CD8-positive, alpha-beta memory T cell (primary cell): ENCODE results near the gene EML6. TPM values are rescaled to one million over a fixed set of nuclear protein-coding genes. Genes with fewer than 3 reads are reported as not detected.

Experiments
- CTCF ChIA-PET: fragments of 350-600 bp; sonication (Branson Sonifier 250); formaldehyde crosslinking; loops from one replicate; lab custom pipeline; 2021; ENCODE audit warnings: antibody characterized with exemption; lab: Charles Lee
- POLR2A ChIA-PET: fragments of 350-600 bp; sonication (Branson Sonifier 250); formaldehyde crosslinking; loops from one replicate; lab custom pipeline; 2021; ENCODE audit warnings: antibody characterized with exemption; lab: Charles Lee
- DNase-seq, 5 donors: peaks; one replicate each; pipeline versions ENCODE4 v3.0.0 to v3.0.0-alpha.2; 2020 to 2022; ENCODE audit warnings: mixed read lengths in 1 of 5
- H3K27ac ChIP-seq: one replicate; pipeline ENCODE4 v1.7.0; 2013; ENCODE audit warnings: low read depth, mild to moderate bottlenecking, low read length, moderate library complexity
- H3K27me3 ChIP-seq: 2 replicates; pipeline ENCODE4 v1.7.0; 2013; ENCODE audit warnings: low read length, mild to moderate bottlenecking; ENCODE audit not compliant: insufficient read depth, poor library complexity, severe bottlenecking
- H3K36me3 ChIP-seq: 2 replicates; pipeline ENCODE4 v1.7.0; 2013; ENCODE audit warnings: mild to moderate bottlenecking, low read length, moderate library complexity; ENCODE audit not compliant: insufficient read depth
- H3K4me1 ChIP-seq: 2 replicates; pipeline ENCODE4 v1.7.0; 2013; ENCODE audit warnings: mild to moderate bottlenecking, low read length, moderate library complexity; ENCODE audit not compliant: insufficient read depth
- H3K4me3 ChIP-seq: 2 replicates; pipeline ENCODE4 v1.7.0; 2013; ENCODE audit warnings: mild to moderate bottlenecking, low read length
- H3K9me3 ChIP-seq: 2 replicates; pipeline ENCODE4 v1.7.0; 2013; ENCODE audit warnings: mild to moderate bottlenecking, low read length
- H3K27ac Mint-ChIP-seq, 8 donors: one replicate each; pipeline ENCODE4 v1.8.0; 2020 to 2021; ENCODE audit warnings: mixed read lengths in 8 of 8, mild to moderate bottlenecking in 6 of 8, inconsistent platforms in 3 of 8, moderate library complexity in 3 of 8
- H3K27me3 Mint-ChIP-seq, 2 donors: one replicate each; pipeline ENCODE4 v1.8.0; 2020 to 2021; ENCODE audit warnings: mixed read lengths in 2 of 2, mild to moderate bottlenecking in 1 of 2, moderate library complexity in 1 of 2
- H3K36me3 Mint-ChIP-seq, 3 donors: one replicate each; pipeline ENCODE4 v1.8.0; 2020 to 2021; ENCODE audit warnings: mixed read lengths in 3 of 3, inconsistent platforms in 1 of 3, mild to moderate bottlenecking in 1 of 3
- H3K4me1 Mint-ChIP-seq, 3 donors: one replicate each; pipeline ENCODE4 v1.8.0; 2020 to 2021; ENCODE audit warnings: mixed read lengths in 3 of 3, inconsistent platforms in 1 of 3, mild to moderate bottlenecking in 1 of 3
- H3K4me3 Mint-ChIP-seq, 7 donors: one replicate each; pipeline ENCODE4 v1.8.0; 2020 to 2021; ENCODE audit warnings: mixed read lengths in 7 of 7, mild to moderate bottlenecking in 6 of 7, moderate library complexity in 4 of 7, inconsistent platforms in 2 of 7
- H3K9me3 Mint-ChIP-seq, 5 donors: one replicate each; pipeline ENCODE4 v1.8.0; 2020 to 2022; ENCODE audit warnings: mixed read lengths in 5 of 5, mild to moderate bottlenecking in 3 of 5, moderate library complexity in 2 of 5, inconsistent platforms in 1 of 5
- polyA plus RNA-seq: library from polyadenylated mRNA; unstranded; fragments of 300-500 nt; fragmentation: Illumina TruSeq; gene quantifications from one replicate; pipeline ENCODE4 v1.2.3, GENCODE V29; 2021
- total RNA-seq, 2 experiments: library from RNA; stranded (reverse); gene quantifications; one replicate each; pipeline ENCODE4 v1.2.3, GENCODE V29; 2021

The EML6 gene
- total and polyA plus RNA-seq, 3 experiments from 2014 or later, result 0.05 to 2.3 (median 1.3) TPM

- H3K4me3 ChIP-seq, result no peak overlapping the region
- H3K27me3 ChIP-seq, result no peaks in the 10 kb centered on the region
- Mint-ChIP-seq H3K27ac (peak overlapping the region in 3 of 8 donors; percentile 39 to 79 (median 52)), H3K36me3 (peaks cover 0 to 18% (median 10%) of the 10 kb centered on the region in 3 donors), H3K9me3 (no peaks in the 10 kb centered on the region), H3K4me1 (peaks cover 36 to 48% (median 45%) of the 10 kb centered on the region in 3 donors), H3K27me3 (no peaks in the 10 kb centered on the region), H3K4me3 (peak overlapping the region in 1 of 7 donors; percentile 52)
- H3K27ac ChIP-seq, result no peak overlapping the region
- H3K4me1 ChIP-seq, result peaks cover 27% of the 10 kb centered on the region
- no peaks in the 10 kb centered on the region for H3K9me3 ChIP-seq
- H3K36me3 ChIP-seq, result no peaks in the 10 kb centered on the region
- DNase-seq, result no peak
- POLR2A ChIA-PET, result no interaction called here
- CTCF ChIA-PET, result interaction anchor here (1.9 kb wide), 1 partner anchor 64 kb away, joined by 8 read pairs; no protein-coding TSS in a partner anchor
These were observed 240.8 kb downstream of the EML6 start for GRCh38 chr2:54964271-54964670.

- Mint-ChIP-seq H3K36me3 (peaks cover 0 to 23% (median 12%) of the 10 kb centered on the region in 3 donors), H3K4me3 (peak overlapping the region in 5 of 7 donors; percentile 44 to 71 (median 52)), H3K27me3 (no peaks in the 10 kb centered on the region), H3K4me1 (peaks cover 36 to 48% (median 45%) of the 10 kb centered on the region in 3 donors), H3K27ac (peak overlapping the region in 5 of 8 donors; percentile 33 to 79 (median 64)), H3K9me3 (no peaks in the 10 kb centered on the region)
- Histone ChIP-seq H3K9me3 (no peaks in the 10 kb centered on the region), H3K4me1 (peaks cover 27% of the 10 kb centered on the region), H3K36me3 (no peaks in the 10 kb centered on the region), H3K27ac (no peak overlapping the region), H3K27me3 (no peaks in the 10 kb centered on the region), H3K4me3 (peak overlapping the region; percentile 8)
- ChIA-PET CTCF (interaction anchor here (0.8 to 1.9 kb wide), 2 partner anchors 23 to 65 kb away, joined by 3 to 8 read pairs; no protein-coding TSS in a partner anchor), POLR2A (no interaction called here)
- DNase-seq, result no peak
These were observed 241.4 kb downstream of the EML6 start for GRCh38 chr2:54964816-54965215.

- ChIA-PET CTCF (interaction anchor here (0.8 kb wide), 1 partner anchor 24 kb away, joined by 3 read pairs; no protein-coding TSS in a partner anchor), POLR2A (no interaction called here)
- no peak overlapping the region for H3K27ac ChIP-seq
- no peaks in the 10 kb centered on the region for H3K27me3 ChIP-seq
- peak overlapping the region in 4 of 8 donors; percentile 52 to 79 (median 58) for H3K27ac Mint-ChIP-seq
- no peaks in the 10 kb centered on the region for H3K9me3 ChIP-seq
- no peak for DNase-seq
- peaks cover 27% of the 10 kb centered on the region for H3K4me1 ChIP-seq
- H3K4me3 Mint-ChIP-seq, result peak overlapping the region in 5 of 7 donors; percentile 2 to 63 (median 45)
- no peaks in the 10 kb centered on the region for H3K36me3 ChIP-seq
- H3K36me3 Mint-ChIP-seq, result peaks cover 4 to 29% (median 10%) of the 10 kb centered on the region in 3 donors
- peak overlapping the region; percentile 8 for H3K4me3 ChIP-seq
- H3K4me1 Mint-ChIP-seq, result peaks cover 36 to 48% (median 45%) of the 10 kb centered on the region in 3 donors
- H3K27me3 Mint-ChIP-seq, result no peaks in the 10 kb centered on the region
- H3K9me3 Mint-ChIP-seq, result no peaks in the 10 kb centered on the region
These were observed 242.0 kb downstream of the EML6 start for GRCh38 chr2:54965425-54965824.

- peaks cover 27% of the 10 kb centered on the region for H3K4me1 ChIP-seq
- Mint-ChIP-seq H3K4me1 (peaks cover 36 to 45% (median 44%) of the 10 kb centered on the region in 3 donors), H3K36me3 (peaks cover 4 to 38% (median 9%) of the 10 kb centered on the region in 3 donors), H3K9me3 (no peaks in the 10 kb centered on the region), H3K4me3 (peak overlapping the region in 3 of 7 donors; percentile 32 to 50 (median 34)), H3K27ac (peak overlapping the region in 7 of 8 donors; percentile 47 to 81 (median 72)), H3K27me3 (no peaks in the 10 kb centered on the region)
- no peak for DNase-seq
- H3K27me3 ChIP-seq, result no peaks in the 10 kb centered on the region
- H3K9me3 ChIP-seq, result no peaks in the 10 kb centered on the region
- CTCF ChIA-PET, result interaction anchor here (1.7 kb wide), 1 partner anchor 67 kb away, joined by 3 read pairs; no protein-coding TSS in a partner anchor
- H3K36me3 ChIP-seq, result no peaks in the 10 kb centered on the region
- POLR2A ChIA-PET, result no interaction called here
- H3K27ac ChIP-seq, result no peak overlapping the region
- H3K4me3 ChIP-seq, result no peak overlapping the region
These were observed 242.8 kb downstream of the EML6 start for GRCh38 chr2:54966165-54966832.

- H3K27me3 ChIP-seq, result no peaks in the 10 kb centered on the region
- ChIA-PET POLR2A (no interaction called here), CTCF (interaction anchor here (1.7 kb wide), 1 partner anchor 67 kb away, joined by 3 read pairs; no protein-coding TSS in a partner anchor)
- DNase-seq, result no peak
- no peak overlapping the region for H3K4me3 ChIP-seq
- H3K4me1 Mint-ChIP-seq, result peaks cover 36 to 45% (median 44%) of the 10 kb centered on the region in 3 donors
- peaks cover 4 to 42% (median 8%) of the 10 kb centered on the region in 3 donors for H3K36me3 Mint-ChIP-seq
- H3K36me3 ChIP-seq, result no peaks in the 10 kb centered on the region
- peak overlapping the region in 3 of 8 donors; percentile 23 to 79 (median 72) for H3K27ac Mint-ChIP-seq
- H3K9me3 Mint-ChIP-seq, result no peaks in the 10 kb centered on the region
- H3K4me1 ChIP-seq, result peaks cover 27% of the 10 kb centered on the region
- no peaks in the 10 kb centered on the region for H3K27me3 Mint-ChIP-seq
- no peak overlapping the region for H3K27ac ChIP-seq
- no peaks in the 10 kb centered on the region for H3K9me3 ChIP-seq
- H3K4me3 Mint-ChIP-seq, result no peak overlapping the region
These were observed 243.4 kb downstream of the EML6 start for GRCh38 chr2:54966837-54967236.

- CTCF ChIA-PET, result interaction anchor here (1.7 kb wide), 1 partner anchor 68 kb away, joined by 3 read pairs; no protein-coding TSS in a partner anchor
- no peaks in the 10 kb centered on the region for H3K9me3 ChIP-seq
- POLR2A ChIA-PET, result no interaction called here
These were observed 243.8 kb downstream of the EML6 start for GRCh38 chr2:54967269-54967668.

GRCh38 chr2:54967759-54968365, 244.4 kb downstream of the EML6 start:
- no peak overlapping the region for H3K4me3 Mint-ChIP-seq
- no peaks in the 10 kb centered on the region for H3K9me3 Mint-ChIP-seq
- no peaks in the 10 kb centered on the region for H3K27me3 ChIP-seq
- H3K4me3 ChIP-seq, result no peak overlapping the region
- peaks cover 36 to 46% (median 45%) of the 10 kb centered on the region in 3 donors for H3K4me1 Mint-ChIP-seq
- peak overlapping the region in 1 of 8 donors; percentile 2 for H3K27ac Mint-ChIP-seq
- peaks cover 27% of the 10 kb centered on the region for H3K4me1 ChIP-seq
- no peak for DNase-seq
- peaks cover 4 to 49% (median 8%) of the 10 kb centered on the region in 3 donors for H3K36me3 Mint-ChIP-seq
- ChIA-PET POLR2A (no interaction called here), CTCF (interaction anchor here (1.7 kb wide), 1 partner anchor 68 kb away, joined by 3 read pairs; no protein-coding TSS in a partner anchor)
- H3K27me3 Mint-ChIP-seq, result no peaks in the 10 kb centered on the region
- no peak overlapping the region for H3K27ac ChIP-seq
- H3K9me3 ChIP-seq, result no peaks in the 10 kb centered on the region
- no peaks in the 10 kb centered on the region for H3K36me3 ChIP-seq

More at GRCh38 chr2:54967269-54967668, 243.8 kb downstream of the EML6 start:
- Histone ChIP-seq H3K4me1 (peaks cover 27% of the 10 kb centered on the region), H3K36me3 (no peaks in the 10 kb centered on the region), H3K4me3 (no peak overlapping the region), H3K27me3 (no peaks in the 10 kb centered on the region), H3K27ac (no peak overlapping the region)
- DNase-seq, result no peak
- Mint-ChIP-seq H3K27ac (peak overlapping the region in 1 of 8 donors; percentile 79), H3K36me3 (peaks cover 4 to 44% (median 8%) of the 10 kb centered on the region in 3 donors), H3K4me1 (peaks cover 36 to 45% (median 44%) of the 10 kb centered on the region in 3 donors), H3K4me3 (no peak overlapping the region), H3K9me3 (no peaks in the 10 kb centered on the region), H3K27me3 (no peaks in the 10 kb centered on the region)
